GM12878 (cell line): ENCODE data around the gene ABCC1. TPM values are rescaled to one million over a fixed set of nuclear protein-coding genes. Genes with fewer than 3 reads are reported as not detected.

Experiments
- FOXM1 ChIP-seq: IDR thresholded peaks from 2 replicates; pipeline ENCODE4 v1.6.1; 2012; ENCODE audit warnings: low read depth, mild to moderate bottlenecking, inconsistent platforms, low read length, moderate library complexity
- HDAC2 ChIP-seq: fragments of 200-600 bp; sonication (generic); IDR thresholded peaks from 2 replicates; pipeline ENCODE4 v1.6.1; 2017
- IKZF1 ChIP-seq: fragments of 450-650 bp; conservative IDR thresholded peaks from 2 replicates; pipeline ENCODE4 v1.6.1; 2017; ENCODE audit warnings: antibody characterized with exemption, mild to moderate bottlenecking
- IKZF2 ChIP-seq, 2 experiments: fragments of 450-650 bp; IDR thresholded peaks; 2 replicates each; pipeline ENCODE4 v1.6.1; 2017; ENCODE audit warnings: mild to moderate bottlenecking in 2 of 2, moderate library complexity in 2 of 2
- KAT2A ChIP-seq: conservative IDR thresholded peaks from 2 replicates; pipeline ENCODE4 v1.6.1; 2011; ENCODE audit warnings: low read depth, low read length; ENCODE audit not compliant: control insufficient read depth
- KLF5 ChIP-seq: fragments of 450-650 bp; IDR thresholded peaks from 2 replicates; pipeline ENCODE4 v1.6.1; 2014; ENCODE audit warnings: mild to moderate bottlenecking; ENCODE audit not compliant: partially characterized antibody
- NFYA ChIP-seq: IDR thresholded peaks from 2 replicates; pipeline ENCODE4 v1.6.1; 2011; ENCODE audit warnings: low read depth, mild to moderate bottlenecking, low read length, improper control_type of control experiment, borderline replicate concordance
- NFYB ChIP-seq: IDR thresholded peaks from 2 replicates; pipeline ENCODE4 v1.6.1; 2011; ENCODE audit warnings: low read depth, mild to moderate bottlenecking, low read length, improper control_type of control experiment, moderate library complexity; ENCODE audit not compliant: insufficient read depth
- NR2C1 ChIP-seq: fragments of 450-650 bp; IDR thresholded peaks from 2 replicates; pipeline ENCODE4 v1.6.1; 2017; ENCODE audit warnings: antibody characterized with exemption, mild to moderate bottlenecking, moderate library complexity
- POLR2AphosphoS2 ChIP-seq: IDR thresholded peaks from 2 replicates; pipeline ENCODE4 v1.6.1; 2011; ENCODE audit warnings: low read depth, mild to moderate bottlenecking, low read length, improper control_type of control experiment, moderate library complexity
- POLR2AphosphoS5 ChIP-seq: IDR thresholded peaks from 2 replicates; pipeline ENCODE4 v1.6.1; 2011; ENCODE audit warnings: mild to moderate bottlenecking, low read length, inconsistent platforms
- RB1 ChIP-seq: fragments of 450-650 bp; formaldehyde crosslinking; IDR thresholded peaks from 2 replicates; pipeline ENCODE4 v1.6.1; 2017; ENCODE audit warnings: mild to moderate bottlenecking, borderline replicate concordance
- RCOR1 ChIP-seq: conservative IDR thresholded peaks from 2 replicates; pipeline ENCODE4 v1.6.1; 2012; ENCODE audit warnings: low read depth, low read length, improper control_type of control experiment
- RELA ChIP-seq: fragments of 450-650 bp; IDR thresholded peaks from 2 replicates; pipeline ENCODE4 v1.8.0; 2014; ENCODE audit warnings: borderline replicate concordance; ENCODE audit not compliant: partially characterized antibody
- SKIL ChIP-seq: fragments of 450-650 bp; IDR thresholded peaks from 2 replicates; pipeline ENCODE4 v1.6.1; 2017; ENCODE audit warnings: mild to moderate bottlenecking, low read depth, inconsistent platforms; ENCODE audit not compliant: poor library complexity, severe bottlenecking
- SPI1 ChIP-seq: IDR thresholded peaks from 2 replicates; pipeline ENCODE4 v1.6.1; 2011; ENCODE audit warnings: low read depth, mild to moderate bottlenecking, low read length, moderate library complexity, borderline replicate concordance; ENCODE audit not compliant: insufficient read depth
- STAT1 ChIP-seq: fragments of 450-650 bp; conservative IDR thresholded peaks from 2 replicates; pipeline ENCODE4 v1.6.1; 2014; ENCODE audit warnings: antibody characterized with exemption, mild to moderate bottlenecking
- SUPT20H ChIP-seq: IDR thresholded peaks from 2 replicates; pipeline ENCODE4 v1.6.1; 2011; ENCODE audit warnings: low read depth, mild to moderate bottlenecking, low read length, moderate library complexity, borderline replicate concordance; ENCODE audit not compliant: control insufficient read depth
- TAF1 ChIP-seq: IDR thresholded peaks from 2 replicates; pipeline ENCODE4 v1.6.1; 2011; ENCODE audit warnings: mild to moderate bottlenecking, low read depth, low read length, borderline replicate concordance
- TCF7 ChIP-seq: IDR thresholded peaks from 2 replicates; pipeline ENCODE4 v1.6.1; 2014; ENCODE audit warnings: antibody characterized with exemption, borderline replicate concordance
- USF2 ChIP-seq: IDR thresholded peaks from 2 replicates; pipeline ENCODE4 v1.6.1; 2011; ENCODE audit warnings: low read depth, low read length, improper control_type of control experiment, borderline replicate concordance
- WRNIP1 ChIP-seq: IDR thresholded peaks from 2 replicates; pipeline ENCODE4 v1.6.1; 2011; ENCODE audit warnings: low read depth, low read length, improper control_type of control experiment, borderline replicate concordance
- ZNF274 ChIP-seq: IDR thresholded peaks from one replicate; pipeline ENCODE4 v1.8.0; 2011; ENCODE audit not compliant: insufficient read length, insufficient read depth
- ZNF622 ChIP-seq: fragments of 450-650 bp; IDR thresholded peaks from 2 replicates; pipeline ENCODE4 v1.6.1; 2017; ENCODE audit warnings: mild to moderate bottlenecking, inconsistent platforms
- polyA plus RNA-seq, 11 experiments: library from polyadenylated mRNA; depleted of rRNA in 4 of 11; unstranded in 6 of 11; stranded (reverse) in 5 of 11; fragments of >200 nt; fragmentation: Nextera tagmentation in 4 of 11; fragmentation: Illumina TruSeq in 1 of 11; extraction: Ambion mirVana in 4 of 11; extraction: Trizol in 1 of 11; gene quantifications; 1 replicate in 1 of 11; 2 replicates in 10 of 11; pipeline versions ENCODE4 v1.2.1 to v1.2.3, GENCODE V29; 2011 to 2016; ENCODE audit warnings: inconsistent platforms in 2 of 11, missing spikeins in 2 of 11, low read depth in 1 of 11
- total RNA-seq, 4 experiments: library from RNA; depleted of rRNA in 3 of 4; stranded (reverse); fragments of >200 nt in 3 of 4; fragmentation: Illumina TruSeq in 1 of 4; extraction: Trizol in 1 of 4; gene quantifications; 2 replicates each; pipeline versions ENCODE4 v1.2.1 to v1.2.3, GENCODE V29; 2013 to 2021
- TF ChIP-seq, protein P1 (sequence below): fragments of 150-350 bp; IDR thresholded peaks from 2 replicates; pipeline ENCODE4 v1.6.1; 2014; ENCODE audit warnings: mild to moderate bottlenecking, low read depth, low read length
- TF ChIP-seq, protein P2 (sequence below): fragments of 450-650 bp; IDR thresholded peaks from 2 replicates; pipeline ENCODE4 v1.6.1; 2017; ENCODE audit warnings: low read depth, mild to moderate bottlenecking, moderate library complexity

The ABCC1 gene
- total and polyA plus RNA-seq, 10 of the 15 experiments (the other 5 are each of a cell fraction or from before 2014, with no cell fraction given), result 3.2 to 44.6 (median 14.5) TPM

DNA sequence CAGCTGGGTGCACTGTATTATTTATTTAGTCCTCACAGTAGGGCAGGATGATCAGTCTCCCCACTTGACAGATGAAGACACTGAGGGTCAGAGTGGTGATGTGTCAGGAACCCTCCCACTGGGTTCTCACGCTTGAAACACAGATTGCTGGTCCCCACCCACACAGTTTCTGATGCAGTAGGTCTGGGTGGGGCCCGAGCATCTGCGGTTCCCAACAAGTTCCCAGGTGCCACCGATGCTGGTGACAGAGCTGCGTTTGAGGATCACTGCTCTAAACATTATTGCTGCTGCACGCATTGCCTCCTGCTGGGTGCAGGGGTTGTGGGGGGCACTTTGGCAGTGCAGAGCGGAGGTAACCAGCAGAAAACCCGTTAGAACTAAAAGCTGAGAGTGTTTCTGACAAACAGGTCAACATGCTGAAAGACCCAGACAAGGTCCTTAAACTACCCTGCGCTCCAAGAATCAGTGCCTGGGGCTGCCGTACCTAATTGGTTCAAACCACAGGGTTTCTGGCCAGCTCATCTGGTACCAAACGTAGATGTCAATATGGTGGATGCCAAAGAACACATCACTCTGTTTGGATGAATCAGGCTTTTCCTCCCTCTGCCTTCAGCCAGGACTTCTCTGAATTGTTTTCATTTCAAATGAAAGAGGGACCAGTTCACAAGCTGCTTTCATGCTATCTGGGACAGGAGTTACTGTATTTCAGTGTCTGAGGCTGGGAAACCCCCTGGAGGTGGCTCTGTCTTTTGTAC is 76.0 kb downstream of the ABCC1 start (continued):
- TF ChIP-seq TAF1, result no peak
- no peak for TF ChIP-seq POLR2AphosphoS2
- no peak for TF ChIP-seq USF2
- TF ChIP-seq TCF7, result no peak
- no peak for TF ChIP-seq RCOR1
- no peak for TF ChIP-seq SKIL
- TF ChIP-seq SUPT20H, result no peak
- TF ChIP-seq KLF5, result no peak
- TF ChIP-seq KAT2A, result no peak
- no peak for TF ChIP-seq IKZF2 (IDR thresholded peaks at IDR 0.05)
- TF ChIP-seq SPI1, result no peak
- no peak for TF ChIP-seq NR2C1
- TF ChIP-seq WRNIP1, result no peak
- TF ChIP-seq RELA, result no peak
- TF ChIP-seq NFYB, result no peak
- TF ChIP-seq, protein P1, sequence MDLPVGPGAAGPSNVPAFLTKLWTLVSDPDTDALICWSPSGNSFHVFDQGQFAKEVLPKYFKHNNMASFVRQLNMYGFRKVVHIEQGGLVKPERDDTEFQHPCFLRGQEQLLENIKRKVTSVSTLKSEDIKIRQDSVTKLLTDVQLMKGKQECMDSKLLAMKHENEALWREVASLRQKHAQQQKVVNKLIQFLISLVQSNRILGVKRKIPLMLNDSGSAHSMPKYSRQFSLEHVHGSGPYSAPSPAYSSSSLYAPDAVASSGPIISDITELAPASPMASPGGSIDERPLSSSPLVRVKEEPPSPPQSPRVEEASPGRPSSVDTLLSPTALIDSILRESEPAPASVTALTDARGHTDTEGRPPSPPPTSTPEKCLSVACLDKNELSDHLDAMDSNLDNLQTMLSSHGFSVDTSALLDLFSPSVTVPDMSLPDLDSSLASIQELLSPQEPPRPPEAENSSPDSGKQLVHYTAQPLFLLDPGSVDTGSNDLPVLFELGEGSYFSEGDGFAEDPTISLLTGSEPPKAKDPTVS, result no peak
- TF ChIP-seq RB1, result no peak
- no peak; the same call in 1 of the 2 replicates for TF ChIP-seq STAT1
- TF ChIP-seq, protein P2, sequence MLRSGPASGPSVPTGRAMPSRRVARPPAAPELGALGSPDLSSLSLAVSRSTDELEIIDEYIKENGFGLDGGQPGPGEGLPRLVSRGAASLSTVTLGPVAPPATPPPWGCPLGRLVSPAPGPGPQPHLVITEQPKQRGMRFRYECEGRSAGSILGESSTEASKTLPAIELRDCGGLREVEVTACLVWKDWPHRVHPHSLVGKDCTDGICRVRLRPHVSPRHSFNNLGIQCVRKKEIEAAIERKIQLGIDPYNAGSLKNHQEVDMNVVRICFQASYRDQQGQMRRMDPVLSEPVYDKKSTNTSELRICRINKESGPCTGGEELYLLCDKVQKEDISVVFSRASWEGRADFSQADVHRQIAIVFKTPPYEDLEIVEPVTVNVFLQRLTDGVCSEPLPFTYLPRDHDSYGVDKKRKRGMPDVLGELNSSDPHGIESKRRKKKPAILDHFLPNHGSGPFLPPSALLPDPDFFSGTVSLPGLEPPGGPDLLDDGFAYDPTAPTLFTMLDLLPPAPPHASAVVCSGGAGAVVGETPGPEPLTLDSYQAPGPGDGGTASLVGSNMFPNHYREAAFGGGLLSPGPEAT, result no peak
- TF ChIP-seq POLR2AphosphoS5, result peak; percentile 54; the same call in 1 of the 2 replicates
- no peak for TF ChIP-seq FOXM1
- no peak for TF ChIP-seq HDAC2
- no peak for TF ChIP-seq ZNF622
- no peak for TF ChIP-seq IKZF1
- TF ChIP-seq NFYA, result no peak
- no peak for TF ChIP-seq ZNF274
